Measurements from ENCODE around the gene SPECC1.
"Not testable (repeated sequence)": the region's sequence is repeated elsewhere in the genome, so short reads cannot be mapped to it uniquely, and the experiment has no call there.

SPECC1 gene

DNA sequence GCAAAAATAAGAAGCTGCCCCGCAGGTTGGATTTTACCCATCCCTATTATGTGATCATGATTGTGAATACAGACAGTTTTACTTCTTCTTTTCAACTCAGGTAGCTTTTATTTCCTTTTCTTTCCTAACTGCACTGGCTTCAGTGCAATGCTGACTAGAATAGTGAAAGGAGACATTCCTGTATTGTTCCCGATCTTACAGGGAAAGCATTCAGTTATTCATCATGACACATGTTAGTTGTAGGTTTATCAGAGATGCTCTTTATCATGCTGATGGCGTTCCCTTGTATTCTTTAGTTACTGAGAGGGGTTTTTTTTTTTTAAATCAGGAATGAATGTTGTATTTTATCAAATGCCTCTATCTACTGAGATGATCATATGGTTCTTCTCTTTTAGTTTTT, 343.4 kb downstream of the SPECC1 start:
- DNase-seq: not testable (repeated sequence)

DNA sequence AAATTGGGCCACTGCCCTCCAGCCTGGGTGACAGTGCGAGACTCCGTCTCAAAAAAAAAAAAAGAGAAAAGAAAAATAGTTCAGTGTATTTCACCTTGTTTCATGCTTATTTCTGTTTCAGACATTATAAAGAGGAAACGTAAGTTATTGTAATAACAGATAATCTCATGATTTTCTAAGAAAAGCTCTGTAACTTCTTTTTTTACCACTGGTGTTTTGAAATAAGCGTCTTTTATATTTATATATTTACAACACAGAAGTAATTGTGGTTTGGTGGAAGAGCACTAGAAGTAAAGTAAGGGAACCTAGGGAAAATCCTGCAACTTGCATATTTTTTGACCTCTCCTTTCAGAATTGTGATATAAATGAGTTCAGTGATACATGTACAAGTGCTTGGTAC, 354.7 kb downstream of the SPECC1 start:
- not testable (repeated sequence) for DNase-seq

Measured in SW 1271 (cell line).